Glutamatergic neuron (in vitro differentiated cells): Measurements from ENCODE around the gene POU2F1. TPM values are rescaled to one million over a fixed set of nuclear protein-coding genes. Genes with fewer than 3 reads are reported as not detected.

Source experiments
- DNase-seq: peaks from one replicate; pipeline ENCODE4 v3.0.0; 2022
- H3K27ac Mint-ChIP-seq: one replicate; pipeline ENCODE4 v1.8.0; 2020; ENCODE audit warnings: mild to moderate bottlenecking, mixed read lengths, inconsistent platforms; ENCODE audit not compliant: unreplicated experiment
- H3K27me3 Mint-ChIP-seq: one replicate; pipeline ENCODE4 v1.8.0; 2020; ENCODE audit warnings: mild to moderate bottlenecking, moderate library complexity, mixed read lengths, inconsistent platforms; ENCODE audit not compliant: unreplicated experiment
- H3K36me3 Mint-ChIP-seq: one replicate; pipeline ENCODE4 v1.8.0; 2020; ENCODE audit warnings: mild to moderate bottlenecking, mixed read lengths, inconsistent platforms; ENCODE audit not compliant: unreplicated experiment
- H3K4me1 Mint-ChIP-seq: one replicate; pipeline ENCODE4 v1.8.0; 2020; ENCODE audit warnings: mild to moderate bottlenecking, low read depth, mixed read lengths, inconsistent platforms; ENCODE audit not compliant: unreplicated experiment
- H3K4me3 Mint-ChIP-seq: one replicate; pipeline ENCODE4 v1.8.0; 2020; ENCODE audit warnings: mild to moderate bottlenecking, mixed read lengths, inconsistent platforms; ENCODE audit not compliant: unreplicated experiment
- H3K9me3 Mint-ChIP-seq: one replicate; pipeline ENCODE4 v1.8.0; 2020; ENCODE audit warnings: mild to moderate bottlenecking, moderate library complexity, mixed read lengths, inconsistent platforms; ENCODE audit not compliant: unreplicated experiment
- total RNA-seq: library from RNA; stranded (reverse); fragmentation: NEBNext Ultra II Directional; extraction: Animal tissue kit (Norgen Biotek cat#: 25700); gene quantifications from one replicate; pipeline ENCODE4 v1.2.1, GENCODE V29; 2021; ENCODE audit not compliant: unreplicated experiment
- TF ChIP-seq, protein P1 (sequence below): fragments of 200-600 bp; sonication (generic); IDR thresholded peaks from one replicate; pipeline ENCODE4 v1.5.0; 2021; ENCODE audit not compliant: partially characterized antibody, unreplicated experiment

Gene POU2F1
- total RNA-seq, 1 donor from 2014 or later, result 37.7 TPM

DNA sequence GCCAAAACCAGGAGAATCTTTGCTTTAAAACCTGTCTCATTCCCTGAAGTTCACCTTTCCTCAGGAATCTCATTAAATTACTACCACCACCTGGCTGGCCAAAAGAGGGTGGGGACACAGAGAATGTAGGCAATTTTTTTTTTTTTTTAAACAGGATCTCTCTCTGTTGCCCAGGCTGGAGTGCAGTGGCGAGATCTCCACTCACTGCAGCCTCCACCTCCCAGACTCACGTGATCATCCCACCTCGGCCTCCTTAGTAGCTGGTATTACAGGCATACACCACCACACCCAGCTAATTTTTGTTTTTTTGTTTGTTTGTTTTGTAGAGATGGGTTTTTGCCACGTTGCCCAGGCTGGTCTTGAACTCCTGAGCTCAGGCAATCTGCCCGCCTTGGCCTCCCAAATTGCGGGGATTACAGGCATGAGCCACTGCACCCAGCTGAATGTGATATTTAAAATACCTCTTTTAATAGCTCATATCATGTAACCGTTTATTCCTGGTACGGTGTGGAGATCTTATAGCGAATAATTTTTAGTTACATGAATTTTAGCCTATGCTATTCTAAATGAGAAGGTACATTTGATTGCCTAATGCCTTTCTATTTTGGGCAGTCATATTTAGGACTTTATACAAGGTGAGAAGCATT is 84.5 kb downstream of the POU2F1 start:
- H3K9me3 Mint-ChIP-seq, result peaks cover 1% of the 10 kb centered on the region
- peaks cover 2% of the 10 kb centered on the region for H3K4me1 Mint-ChIP-seq
- H3K4me3 Mint-ChIP-seq, result no peak overlapping the region
- TF ChIP-seq, protein P1, sequence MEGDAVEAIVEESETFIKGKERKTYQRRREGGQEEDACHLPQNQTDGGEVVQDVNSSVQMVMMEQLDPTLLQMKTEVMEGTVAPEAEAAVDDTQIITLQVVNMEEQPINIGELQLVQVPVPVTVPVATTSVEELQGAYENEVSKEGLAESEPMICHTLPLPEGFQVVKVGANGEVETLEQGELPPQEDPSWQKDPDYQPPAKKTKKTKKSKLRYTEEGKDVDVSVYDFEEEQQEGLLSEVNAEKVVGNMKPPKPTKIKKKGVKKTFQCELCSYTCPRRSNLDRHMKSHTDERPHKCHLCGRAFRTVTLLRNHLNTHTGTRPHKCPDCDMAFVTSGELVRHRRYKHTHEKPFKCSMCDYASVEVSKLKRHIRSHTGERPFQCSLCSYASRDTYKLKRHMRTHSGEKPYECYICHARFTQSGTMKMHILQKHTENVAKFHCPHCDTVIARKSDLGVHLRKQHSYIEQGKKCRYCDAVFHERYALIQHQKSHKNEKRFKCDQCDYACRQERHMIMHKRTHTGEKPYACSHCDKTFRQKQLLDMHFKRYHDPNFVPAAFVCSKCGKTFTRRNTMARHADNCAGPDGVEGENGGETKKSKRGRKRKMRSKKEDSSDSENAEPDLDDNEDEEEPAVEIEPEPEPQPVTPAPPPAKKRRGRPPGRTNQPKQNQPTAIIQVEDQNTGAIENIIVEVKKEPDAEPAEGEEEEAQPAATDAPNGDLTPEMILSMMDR, result no peak
- no peaks in the 10 kb centered on the region for H3K36me3 Mint-ChIP-seq
- no peaks in the 10 kb centered on the region for H3K27me3 Mint-ChIP-seq
- no peak overlapping the region for H3K27ac Mint-ChIP-seq
- no peak for DNase-seq

DNA sequence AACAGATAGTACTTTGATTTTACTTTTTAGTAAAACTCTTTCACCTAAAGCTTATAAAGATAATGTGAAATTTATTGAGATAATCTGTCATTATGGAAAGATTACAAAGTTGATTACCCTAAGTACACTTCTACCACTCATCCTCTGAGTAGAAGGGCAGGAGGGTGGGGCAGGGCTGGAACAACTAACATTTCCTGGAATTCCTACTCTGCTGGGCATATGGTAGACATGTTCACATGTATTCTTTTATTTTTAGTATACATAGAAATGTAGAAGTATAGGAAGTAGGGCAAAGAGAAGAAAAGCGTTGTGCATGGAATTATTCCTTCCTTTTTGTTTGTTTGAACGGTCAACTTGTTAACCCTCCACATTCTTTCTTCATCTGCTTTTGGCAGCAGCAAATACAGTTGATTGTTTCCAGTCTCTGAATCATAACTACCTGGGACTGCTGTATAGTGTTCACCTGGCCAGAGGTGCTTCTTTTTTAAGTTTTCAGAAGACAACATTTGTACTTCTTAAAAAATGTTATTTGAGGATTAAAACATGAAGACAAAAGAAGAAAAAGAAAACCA is 85.1 kb downstream of the POU2F1 start:
- no peak overlapping the region for H3K27ac Mint-ChIP-seq
- peaks cover 8% of the 10 kb centered on the region for H3K4me1 Mint-ChIP-seq
- TF ChIP-seq, protein P1, result no peak
- no peak overlapping the region for H3K4me3 Mint-ChIP-seq
- H3K27me3 Mint-ChIP-seq, result no peaks in the 10 kb centered on the region
- no peaks in the 10 kb centered on the region for H3K36me3 Mint-ChIP-seq
- no peak for DNase-seq
- H3K9me3 Mint-ChIP-seq, result peaks cover 1% of the 10 kb centered on the region

DNA sequence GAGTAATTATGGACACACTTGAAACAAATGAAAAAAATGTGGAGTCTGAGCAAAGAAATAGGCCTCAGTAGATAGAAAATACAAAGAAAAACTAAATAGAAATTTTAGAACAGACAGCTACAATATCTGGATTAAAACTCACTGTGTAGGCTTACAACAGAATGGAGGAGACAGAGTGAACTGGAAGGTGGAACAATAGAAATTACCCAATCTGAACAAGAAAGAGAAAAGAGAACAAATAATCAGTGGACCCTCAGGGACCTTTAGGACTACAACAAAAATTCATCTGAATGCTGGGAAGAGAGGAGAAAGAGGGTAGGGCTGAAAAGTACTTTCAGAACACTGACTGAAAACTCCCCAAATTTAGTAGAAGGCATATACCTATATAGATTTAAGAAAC is 90.0 kb downstream of the POU2F1 start:
- Mint-ChIP-seq H3K9me3 (peaks cover 1% of the 10 kb centered on the region), H3K27me3 (no peaks in the 10 kb centered on the region), H3K27ac (no peak overlapping the region), H3K4me1 (peaks cover 7% of the 10 kb centered on the region), H3K36me3 (no peaks in the 10 kb centered on the region), H3K4me3 (no peak overlapping the region)
- no peak for DNase-seq
- TF ChIP-seq, protein P1, result no peak

DNA sequence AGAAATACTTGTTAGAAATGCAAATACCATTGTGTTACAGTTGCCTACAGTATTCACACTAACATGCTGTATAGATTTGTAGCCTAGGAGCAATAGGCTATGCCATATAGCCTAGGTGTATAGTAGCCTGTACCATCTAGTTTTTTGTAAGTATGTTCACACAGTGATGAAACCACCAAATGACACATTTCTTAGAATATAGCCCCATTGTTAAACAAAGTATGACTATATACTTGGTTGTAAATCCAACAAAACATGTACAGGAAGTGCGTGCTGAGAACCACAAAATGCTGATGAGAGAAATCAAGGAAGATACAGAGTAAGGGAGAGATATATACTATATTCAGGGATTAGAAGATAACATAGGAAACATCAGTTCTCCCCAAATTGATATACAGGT is 92.2 kb downstream of the POU2F1 start:
- H3K36me3 Mint-ChIP-seq, result peaks cover 14% of the 10 kb centered on the region
- TF ChIP-seq, protein P1, result no peak
- H3K4me1 Mint-ChIP-seq, result peaks cover 7% of the 10 kb centered on the region
- no peaks in the 10 kb centered on the region for H3K27me3 Mint-ChIP-seq
- no peak for DNase-seq
- H3K27ac Mint-ChIP-seq, result no peak overlapping the region
- no peak overlapping the region for H3K4me3 Mint-ChIP-seq
- peaks cover 1% of the 10 kb centered on the region for H3K9me3 Mint-ChIP-seq

DNA sequence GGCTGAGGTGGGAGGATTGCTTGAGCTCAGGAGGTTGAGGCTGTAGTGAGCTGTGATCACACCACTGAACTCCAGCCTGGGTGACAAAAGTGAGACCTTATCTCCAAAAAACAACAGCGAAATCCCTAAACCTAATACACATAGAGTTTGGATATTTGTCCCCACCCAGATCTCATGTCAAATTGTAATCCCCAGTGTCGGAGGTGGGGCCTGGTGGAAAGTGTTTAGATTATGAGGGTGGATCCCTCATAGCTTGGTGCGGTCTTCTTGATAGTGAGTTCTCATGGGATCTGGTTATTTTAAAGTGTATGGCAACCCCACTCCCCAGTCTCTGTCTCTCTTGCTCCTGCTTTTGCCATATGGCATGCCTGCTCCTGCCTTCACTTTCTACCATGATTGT is 94.0 kb downstream of the POU2F1 start:
- no peaks in the 10 kb centered on the region for H3K9me3 Mint-ChIP-seq
- no peak for DNase-seq
- TF ChIP-seq, protein P1, result no peak
- H3K4me3 Mint-ChIP-seq, result no peak overlapping the region
- H3K27ac Mint-ChIP-seq, result no peak overlapping the region
- H3K27me3 Mint-ChIP-seq, result no peaks in the 10 kb centered on the region
- H3K36me3 Mint-ChIP-seq, result peaks cover 20% of the 10 kb centered on the region
- peaks cover 7% of the 10 kb centered on the region for H3K4me1 Mint-ChIP-seq
